NOMO-1 treated with dmso at 0.1 percent for 144 hours (cell line): ENCODE measurements around the gene SAMD4A.
"Not testable (repeated sequence)": the region's sequence is repeated elsewhere in the genome, so short reads cannot be mapped to it uniquely, and the experiment has no call there.

Source experiments
- DNase-seq: peaks from one replicate; lab custom pipeline; 2025; ENCODE audit not compliant: unreplicated experiment; lab: John Stamatoyannopoulos, UW

Gene SAMD4A

DNA sequence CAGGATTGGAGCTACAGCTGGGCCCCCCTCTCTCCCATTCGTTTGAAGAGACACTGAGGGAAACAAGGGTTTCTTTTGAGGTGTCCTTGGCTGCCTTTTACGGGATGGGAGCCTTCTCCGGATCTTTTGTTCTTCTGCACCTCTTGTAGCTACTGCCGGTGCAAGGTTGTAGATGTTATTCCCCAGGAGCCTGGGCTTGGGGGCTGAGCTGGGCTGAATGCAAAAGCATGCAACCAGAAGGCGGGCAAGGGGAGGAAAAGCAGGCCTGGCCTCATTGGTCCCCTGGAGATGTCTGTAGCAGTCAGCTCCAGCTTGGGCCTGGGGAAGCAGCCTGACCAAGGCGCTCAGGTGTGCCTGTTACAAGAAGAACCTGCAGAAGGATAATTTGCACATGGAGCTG lies 225.4 kb downstream of the SAMD4A start:
- no peak for DNase-seq

DNA sequence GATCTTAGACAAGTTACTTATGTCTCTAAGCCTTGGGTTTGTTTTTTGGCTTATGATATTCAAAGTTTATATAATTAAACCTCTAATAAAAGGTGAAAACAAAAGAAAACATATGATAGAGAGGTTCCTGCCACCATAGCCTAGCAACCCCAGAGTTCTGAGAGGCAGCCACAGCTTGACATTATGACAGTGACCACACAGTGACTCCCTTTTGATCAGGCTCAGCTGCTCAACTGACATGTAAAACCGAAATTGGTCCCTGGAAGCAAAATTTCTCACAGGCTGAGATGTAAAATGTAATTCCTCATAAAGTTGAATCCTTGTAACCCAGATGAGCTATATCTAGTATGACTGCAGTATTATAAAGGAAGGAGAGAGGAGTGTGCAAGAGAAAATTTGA lies 227.2 kb downstream of the SAMD4A start:
- DNase-seq: no peak

DNA sequence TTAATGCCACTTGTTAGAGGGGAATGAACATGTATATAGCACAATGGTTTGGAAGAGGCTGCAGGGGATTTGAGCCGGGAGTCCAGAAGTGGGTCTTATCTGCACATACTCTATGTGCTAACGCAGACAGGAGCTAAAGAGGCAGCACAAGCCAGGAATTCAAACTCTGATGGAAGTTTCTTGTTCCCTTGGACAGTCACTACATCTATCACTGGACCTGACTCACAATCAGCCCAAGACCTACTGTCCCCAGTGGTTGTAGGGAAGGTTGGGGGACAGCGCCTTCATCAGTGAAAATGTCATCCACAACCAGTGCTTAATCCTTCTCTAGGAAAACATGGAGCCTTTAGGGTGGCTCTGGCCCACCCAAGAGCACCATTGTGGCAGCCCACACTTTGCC lies 227.9 kb downstream of the SAMD4A start:
- no peak for DNase-seq

DNA sequence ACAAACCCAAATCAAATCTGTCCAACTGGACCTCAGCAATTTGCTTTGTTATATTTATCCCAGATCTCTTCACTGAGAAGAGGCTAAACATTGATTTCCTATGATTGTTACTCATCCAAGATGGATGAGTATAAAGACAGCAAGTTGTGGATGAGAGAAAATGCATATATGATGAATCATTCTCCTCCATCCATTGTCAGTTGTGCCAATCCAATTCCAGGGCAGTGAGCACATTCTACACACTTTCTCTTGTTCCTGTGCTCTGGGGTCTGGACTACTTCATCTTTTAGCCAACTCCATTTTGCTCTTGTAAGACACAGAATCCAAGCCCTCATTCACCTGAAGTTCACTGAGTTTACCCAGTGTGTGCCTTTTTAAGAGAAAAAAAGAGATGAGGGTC lies 230.0 kb downstream of the SAMD4A start:
- no peak for DNase-seq

DNA sequence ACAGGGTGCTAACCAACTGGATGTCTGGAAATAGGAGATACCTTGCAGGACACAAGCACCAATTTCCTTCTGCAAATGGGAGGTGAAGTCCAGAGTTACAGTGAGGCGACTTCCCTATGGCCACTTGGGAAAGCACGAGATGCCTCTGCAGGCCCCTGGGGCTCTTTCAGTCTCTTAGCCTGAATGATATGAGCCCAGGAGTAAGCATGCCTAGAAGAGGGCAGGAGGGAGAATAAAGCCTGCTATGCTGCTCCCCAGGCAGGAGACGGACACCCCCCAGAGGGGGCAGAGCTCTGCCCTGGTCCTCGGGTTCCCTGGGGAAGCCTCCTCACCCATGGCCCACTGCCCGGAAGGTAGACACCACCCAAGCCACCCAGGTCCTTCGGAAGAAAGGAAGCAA lies 230.6 kb downstream of the SAMD4A start:
- no peak for DNase-seq

DNA sequence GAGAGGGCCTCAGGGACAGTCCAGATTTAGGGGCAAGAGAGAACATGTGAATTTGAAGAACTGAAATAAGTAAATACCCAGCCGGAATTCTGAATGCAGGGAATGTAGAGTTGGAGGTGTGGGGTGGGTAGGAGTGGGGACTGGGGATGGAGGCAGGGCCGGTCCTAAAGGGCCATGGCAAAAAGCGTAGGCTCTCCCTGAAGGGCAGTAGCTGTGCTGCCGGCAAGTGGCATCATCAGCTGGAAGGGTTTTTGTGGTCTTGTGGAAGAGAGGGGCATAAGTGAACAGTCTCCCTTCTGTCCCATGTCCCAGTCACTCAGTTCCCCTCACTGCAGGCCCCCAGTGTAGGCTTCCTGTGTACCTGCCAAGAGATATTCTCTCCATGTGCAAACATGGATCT lies 231.1 kb downstream of the SAMD4A start:
- DNase-seq: no peak

DNA sequence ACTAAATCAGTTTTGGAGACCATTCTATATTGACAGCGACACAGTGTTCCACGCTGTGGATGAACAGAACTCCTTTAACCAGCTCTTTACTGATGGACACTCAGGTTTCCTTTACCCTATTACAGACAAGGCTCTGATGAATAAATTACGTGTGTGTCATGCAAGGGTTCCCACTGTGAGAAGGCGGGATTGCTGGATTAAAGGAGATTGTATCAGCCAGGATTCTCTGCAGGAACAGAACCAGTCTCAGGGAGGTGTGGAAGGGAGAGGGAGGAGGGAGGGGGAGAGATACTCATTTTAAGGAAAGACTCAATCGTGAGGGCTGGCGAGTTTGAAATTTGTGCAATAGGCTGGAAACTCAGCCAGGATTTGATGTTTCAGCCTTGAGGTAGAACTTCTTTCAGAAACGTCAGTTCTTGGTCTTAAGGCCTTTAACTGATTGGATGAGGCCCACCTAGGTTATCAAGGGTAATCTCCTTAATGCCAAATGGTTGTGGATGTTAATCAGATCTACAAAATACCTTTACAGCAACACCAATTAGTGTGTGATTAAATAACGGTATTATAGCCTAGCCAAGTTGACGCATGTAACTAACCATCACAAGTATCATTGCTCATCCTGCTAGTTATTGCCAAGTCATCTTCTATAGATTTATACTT lies 231.7 kb downstream of the SAMD4A start:
- DNase-seq: no peak

DNA sequence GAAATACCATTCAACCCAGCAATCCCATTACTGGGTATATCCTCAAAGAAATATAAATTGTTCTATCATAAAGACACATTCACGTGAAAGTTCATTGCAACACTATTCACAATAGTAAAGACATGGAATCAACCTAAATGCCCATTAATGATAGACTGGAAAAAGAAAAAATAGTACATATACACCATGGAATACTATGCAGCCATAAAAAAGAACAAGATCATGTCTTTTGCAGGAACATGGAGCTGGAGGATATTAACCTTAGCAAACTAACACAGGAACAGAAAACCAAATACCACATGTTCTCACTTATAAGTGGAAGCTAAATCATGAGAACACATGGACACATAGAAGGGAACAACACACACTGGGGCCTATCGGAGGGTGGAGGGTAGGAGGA lies 234.6 kb downstream of the SAMD4A start:
- DNase-seq: not testable (repeated sequence)

DNA sequence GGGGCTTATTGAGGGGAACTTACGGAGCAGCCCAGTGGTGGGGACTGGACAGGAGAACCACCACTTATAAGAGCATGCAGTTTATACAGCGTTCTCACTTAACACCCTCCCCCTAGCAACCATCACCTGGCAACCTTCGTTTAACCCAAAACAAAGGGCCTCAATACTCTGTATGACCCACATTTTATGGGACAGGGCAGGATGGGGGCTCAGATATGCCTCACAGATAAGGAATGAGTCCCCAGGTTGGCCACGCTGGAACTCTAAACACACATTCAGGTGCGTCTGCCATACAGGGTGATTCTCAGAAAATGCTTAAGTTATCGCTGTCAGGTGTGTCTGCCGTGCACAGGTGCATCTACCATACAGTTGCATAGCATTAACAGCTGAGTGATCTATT lies 236.5 kb downstream of the SAMD4A start:
- DNase-seq: no peak

DNA sequence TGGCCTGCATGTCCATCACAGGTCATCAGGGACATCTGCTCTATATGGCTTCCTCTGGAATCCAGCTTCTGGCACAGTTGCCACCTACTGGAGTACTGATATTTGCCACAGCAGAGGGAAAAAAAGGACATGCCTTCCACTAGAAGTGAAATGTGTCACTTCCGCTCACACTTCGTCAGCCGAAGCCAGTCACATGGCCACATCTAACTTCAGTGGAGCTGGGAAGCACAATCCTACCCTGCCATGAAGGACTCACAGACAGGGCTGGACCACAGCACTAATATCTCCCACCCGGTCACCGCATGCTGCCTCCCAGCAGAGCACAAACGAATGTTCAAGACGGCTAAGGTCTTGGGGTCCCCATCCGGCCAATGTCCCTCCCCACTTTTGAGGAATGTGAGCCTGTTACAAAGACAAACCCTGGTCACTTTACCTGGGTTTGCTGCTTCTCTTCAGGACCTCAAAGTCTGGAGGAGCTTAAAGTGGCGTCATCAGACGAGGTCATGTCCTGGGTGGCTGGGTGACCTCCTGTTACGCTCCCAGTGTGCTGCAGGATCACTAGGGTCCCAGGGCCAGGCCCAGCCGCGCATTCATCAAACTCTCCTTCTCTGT lies 237.1 kb downstream of the SAMD4A start:
- DNase-seq: no peak

DNA sequence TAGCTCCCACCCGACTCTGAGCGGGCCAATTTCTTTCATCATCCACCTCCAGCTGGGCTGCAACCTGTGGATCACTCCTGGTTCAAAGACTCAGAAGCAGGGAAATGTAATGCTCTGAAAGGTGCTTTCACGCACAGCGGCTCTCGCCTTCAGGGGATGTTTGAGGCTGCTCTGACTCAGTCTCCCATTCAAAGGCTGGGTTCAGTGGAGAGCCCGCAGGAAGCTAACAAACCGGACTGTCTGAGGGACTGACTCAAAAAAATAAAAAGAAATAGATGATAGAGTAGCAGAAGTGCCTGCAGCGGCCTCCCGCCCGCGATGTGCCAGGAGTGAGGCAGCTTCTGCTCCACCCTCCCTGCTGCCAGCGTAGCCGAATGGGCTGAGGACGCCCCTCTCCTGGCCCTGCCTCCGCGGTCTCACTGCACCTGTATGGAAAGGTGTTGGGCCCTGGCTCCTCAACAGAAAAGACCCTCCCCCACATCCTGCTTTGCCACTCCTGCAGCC lies 237.7 kb downstream of the SAMD4A start:
- no peak for DNase-seq

DNA sequence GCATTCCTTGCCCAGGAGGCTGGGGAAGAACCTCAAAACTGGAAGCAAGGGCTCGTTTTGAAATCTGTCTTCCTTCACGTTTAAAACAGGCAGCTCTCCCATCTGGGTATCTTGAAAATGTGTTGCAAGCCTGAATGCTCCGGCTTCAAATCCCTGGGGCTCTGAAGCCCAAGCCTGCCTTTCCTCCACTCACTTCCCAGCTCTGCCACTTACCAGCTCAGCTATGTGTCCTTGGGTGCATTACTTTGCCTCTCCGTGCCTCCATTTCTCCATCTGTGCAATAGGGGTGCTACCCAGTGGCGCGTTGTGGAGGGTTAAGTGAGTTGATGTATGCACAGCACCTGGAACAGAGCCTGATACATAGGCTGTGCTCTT lies 238.1 kb downstream of the SAMD4A start:
- DNase-seq: no peak

DNA sequence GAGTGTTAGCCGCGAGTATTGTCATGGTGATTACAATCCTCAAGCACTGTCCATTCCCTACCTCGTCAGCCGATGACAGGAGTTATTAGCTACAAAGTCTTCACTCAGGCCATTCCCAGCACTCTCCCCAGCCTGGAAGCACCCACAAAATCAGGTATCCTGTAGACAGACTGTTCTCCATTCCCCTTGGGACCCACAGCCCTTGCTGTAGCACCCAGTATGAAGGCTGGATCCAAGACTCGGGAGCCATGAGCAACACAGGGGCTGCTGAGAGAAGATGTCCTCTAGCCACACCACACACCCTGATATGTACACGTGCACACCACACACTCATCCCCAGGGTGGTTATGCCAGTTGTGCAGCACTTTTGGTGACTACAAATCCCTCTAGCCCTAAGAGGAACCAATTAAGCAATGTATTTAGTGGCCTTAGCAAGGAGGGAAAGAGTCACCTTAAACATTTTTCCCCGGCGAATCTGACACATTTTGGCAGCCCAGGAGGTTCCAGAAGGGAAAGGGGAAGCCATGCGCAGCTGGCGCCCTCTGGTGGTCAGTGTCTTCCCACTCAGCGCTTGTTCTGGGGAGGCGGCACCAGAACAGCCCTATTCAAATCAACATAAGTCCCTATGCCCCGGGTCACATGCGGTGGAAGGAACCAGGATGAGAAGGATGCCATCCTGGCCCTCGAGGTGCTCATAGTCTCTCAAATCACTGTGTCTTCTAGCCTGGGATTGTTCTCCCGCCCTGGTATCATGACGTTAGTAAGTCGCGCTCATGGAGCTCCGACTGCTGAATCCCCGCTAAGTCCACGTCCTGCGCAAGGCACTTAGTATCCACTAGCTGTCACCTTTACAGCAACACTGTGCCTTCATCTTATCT lies 238.8 kb downstream of the SAMD4A start:
- peak; percentile 65 for DNase-seq

DNA sequence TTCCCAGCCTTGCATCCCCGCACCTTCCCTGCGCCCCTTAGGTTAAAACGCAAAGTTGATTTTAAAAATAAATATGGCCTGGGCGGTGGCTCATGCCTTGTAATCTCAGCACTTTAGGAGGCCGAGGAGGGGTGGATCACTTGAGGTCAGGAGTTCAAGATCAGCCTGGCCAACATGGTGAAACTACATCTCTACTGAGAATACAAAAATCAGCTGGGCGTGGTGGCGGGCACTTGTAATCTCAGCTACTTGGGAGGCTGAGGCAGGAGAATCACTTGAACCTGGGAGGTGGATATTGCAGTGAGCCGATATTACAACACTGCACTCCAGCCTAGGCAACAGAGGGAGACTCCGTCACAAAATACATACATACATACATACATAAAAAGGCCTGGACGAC lies 239.7 kb downstream of the SAMD4A start:
- no peak for DNase-seq

DNA sequence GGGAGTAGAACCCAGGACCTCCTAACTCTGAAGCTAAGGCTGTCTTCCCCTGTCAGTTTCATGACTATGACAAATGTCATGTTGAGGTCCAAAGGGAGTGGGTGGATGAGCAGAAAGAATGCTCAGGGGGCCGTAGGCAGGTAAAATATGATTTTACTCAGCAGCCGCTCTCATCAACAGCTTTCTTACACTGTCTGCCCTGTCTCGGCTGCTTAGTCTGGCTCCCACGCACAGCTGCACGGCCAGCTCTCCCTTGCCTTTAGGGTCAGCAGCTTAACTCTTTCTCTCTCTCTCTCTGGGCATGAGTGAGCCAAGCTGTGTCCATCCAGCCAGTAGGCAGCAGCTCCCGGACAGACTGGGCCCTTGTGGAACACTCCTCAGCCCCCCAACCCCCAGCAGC lies 240.5 kb downstream of the SAMD4A start:
- no peak for DNase-seq

DNA sequence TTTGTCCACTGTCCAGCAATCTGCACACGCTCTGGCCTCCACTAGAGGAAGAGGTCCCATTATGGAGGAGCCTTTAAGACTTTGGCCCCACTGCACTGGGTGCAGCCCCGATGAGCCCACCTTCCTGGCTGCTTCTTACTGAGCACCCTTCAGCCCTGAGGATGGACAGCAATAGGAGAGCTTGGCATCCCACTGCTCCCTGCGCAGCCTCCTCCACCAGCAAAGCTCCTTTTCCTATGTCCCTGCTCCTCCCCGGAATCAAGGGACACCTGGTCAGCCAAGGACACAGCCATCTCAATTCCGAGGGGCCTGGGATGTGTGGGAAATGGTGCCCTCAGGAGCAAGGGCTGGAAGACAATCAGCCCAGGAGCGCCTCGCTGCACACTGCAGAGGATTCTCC lies 241.0 kb downstream of the SAMD4A start:
- no peak for DNase-seq

DNA sequence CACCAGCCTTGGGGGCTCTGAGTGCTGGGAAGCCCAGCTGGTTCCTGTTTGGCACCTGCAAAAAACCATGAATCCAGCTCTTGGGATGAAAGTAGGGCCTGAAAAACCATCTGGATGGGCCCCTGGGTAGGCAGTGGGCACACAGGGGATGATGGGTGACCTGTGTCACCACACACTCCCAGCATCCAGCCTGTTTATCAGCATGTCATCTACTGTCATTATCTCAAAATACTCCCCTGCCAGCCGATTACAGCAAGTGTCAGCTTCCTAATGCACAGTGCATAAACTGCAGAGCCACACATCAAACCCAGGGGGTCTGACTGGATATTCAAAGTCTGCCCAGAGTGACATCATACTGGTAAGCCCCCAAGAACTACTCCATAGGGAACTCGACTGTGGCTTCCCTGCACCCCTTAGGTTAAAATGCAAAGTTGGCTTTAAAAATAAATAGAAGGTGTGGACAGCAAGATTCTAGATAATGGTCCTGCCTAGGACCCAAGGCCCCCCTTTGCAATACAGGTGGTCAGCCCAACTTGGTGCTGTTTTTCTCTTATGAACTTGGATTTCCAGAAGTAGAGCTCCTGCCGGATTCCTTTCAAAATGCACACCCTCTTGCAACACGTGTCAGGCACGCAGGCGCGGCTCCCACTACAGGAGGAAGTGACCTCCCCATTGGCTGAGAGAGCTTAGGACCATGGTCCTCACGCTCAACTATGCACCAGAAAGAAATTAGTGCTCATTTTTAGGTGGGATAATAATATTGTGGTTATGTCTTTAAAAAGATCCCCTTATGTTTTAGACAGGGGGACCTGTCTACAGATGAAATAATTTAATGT lies 241.6 kb downstream of the SAMD4A start:
- no peak for DNase-seq

DNA sequence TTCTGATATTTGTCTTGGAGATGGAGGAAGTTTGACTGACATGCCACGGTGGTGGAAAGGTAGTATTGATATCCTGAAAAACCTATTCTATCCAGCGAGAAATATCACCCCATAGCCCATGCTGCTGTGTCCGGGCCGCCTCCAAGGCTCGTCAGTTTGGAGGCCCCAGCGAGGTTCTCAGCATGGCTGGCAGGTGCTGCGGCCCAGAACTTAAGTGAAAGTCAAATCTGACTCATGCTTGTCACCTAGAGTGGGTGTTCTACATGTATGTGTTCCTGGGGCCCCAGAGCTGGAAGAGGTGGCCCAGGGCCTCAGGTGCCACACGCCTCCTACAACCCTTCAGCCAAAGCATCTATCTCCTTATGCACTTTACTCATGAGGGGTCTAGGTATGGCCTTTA lies 242.8 kb downstream of the SAMD4A start:
- no peak for DNase-seq

DNA sequence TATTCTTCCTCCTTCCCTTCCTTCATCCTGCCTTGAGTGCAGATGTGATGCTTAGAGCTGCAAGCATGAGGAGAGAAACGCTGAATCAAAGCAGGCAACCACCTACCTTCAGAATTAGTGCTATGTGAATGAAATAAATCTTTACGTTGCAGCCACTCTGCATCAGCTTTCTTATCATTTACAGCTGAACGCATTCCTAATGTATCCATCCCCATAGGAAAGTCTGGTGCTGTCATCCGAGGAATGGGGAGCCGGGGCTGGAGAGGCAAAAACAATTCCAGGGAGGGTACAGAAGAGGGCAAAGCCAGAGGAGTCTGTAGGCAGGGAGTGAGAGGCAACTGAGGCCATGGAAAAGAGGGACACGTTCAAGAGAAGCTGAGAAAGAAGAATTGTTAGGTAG lies 245.7 kb downstream of the SAMD4A start:
- no peak for DNase-seq

DNA sequence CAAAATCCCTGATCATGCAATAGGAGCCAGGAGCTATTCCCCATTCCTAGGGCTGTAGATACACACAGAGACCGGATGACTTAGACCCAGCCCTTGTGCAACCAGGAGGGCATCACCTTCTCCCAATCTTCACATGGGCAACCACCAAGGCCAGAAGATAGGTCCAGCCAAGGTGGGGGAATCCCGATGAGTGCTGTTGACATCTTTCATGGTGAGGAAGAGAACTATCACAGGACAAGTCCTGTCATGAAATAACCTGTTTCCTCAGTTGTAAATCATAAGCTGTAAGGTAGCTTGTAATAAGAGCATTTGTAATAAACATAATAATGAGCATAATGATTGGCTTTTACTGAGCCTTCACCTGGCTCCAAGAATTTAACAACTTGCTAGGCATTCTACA lies 246.2 kb downstream of the SAMD4A start:
- no peak for DNase-seq

DNA sequence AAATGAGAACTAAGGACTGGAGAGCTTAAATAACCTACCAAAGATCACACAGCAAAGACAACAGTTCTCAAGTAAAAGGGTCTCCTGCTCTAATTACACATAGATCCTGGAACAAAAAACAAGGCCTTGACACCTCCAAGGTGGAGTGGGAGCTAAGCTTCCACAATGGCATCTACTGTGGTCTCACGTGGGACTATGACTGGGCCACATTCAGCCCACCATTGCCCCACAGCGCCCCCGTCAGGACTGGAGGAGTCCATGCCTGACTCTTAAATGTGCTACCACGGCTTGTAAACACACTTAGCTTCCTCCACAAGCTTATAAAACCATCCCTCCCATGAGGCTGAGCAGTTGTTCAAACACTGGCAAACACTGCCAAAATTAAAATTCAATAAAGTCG lies 247.1 kb downstream of the SAMD4A start:
- no peak for DNase-seq
